Fibroblast of lung (primary cell): ENCODE measurements around the gene MRFAP1L1.

ENCODE experiments used
- EZH2 ChIP-seq: IDR thresholded peaks from 2 replicates; pipeline ENCODE4 v1.5.1; 2012; ENCODE audit warnings: low read length, control low read depth, mild to moderate bottlenecking; ENCODE audit errors: missing control alignments
- TF ChIP-seq, protein P1 (sequence below), 2 donors: IDR thresholded peaks in 1 of 2; conservative IDR thresholded peaks in 1 of 2; 1 replicate in 1 of 2; 2 replicates in 1 of 2; pipeline ENCODE4 v1.5.1; 2011 to 2012; ENCODE audit warnings: low read length in 2 of 2, control low read depth in 1 of 2, inconsistent platforms in 1 of 2, low read depth in 1 of 2, mild to moderate bottlenecking in 1 of 2

DNA sequence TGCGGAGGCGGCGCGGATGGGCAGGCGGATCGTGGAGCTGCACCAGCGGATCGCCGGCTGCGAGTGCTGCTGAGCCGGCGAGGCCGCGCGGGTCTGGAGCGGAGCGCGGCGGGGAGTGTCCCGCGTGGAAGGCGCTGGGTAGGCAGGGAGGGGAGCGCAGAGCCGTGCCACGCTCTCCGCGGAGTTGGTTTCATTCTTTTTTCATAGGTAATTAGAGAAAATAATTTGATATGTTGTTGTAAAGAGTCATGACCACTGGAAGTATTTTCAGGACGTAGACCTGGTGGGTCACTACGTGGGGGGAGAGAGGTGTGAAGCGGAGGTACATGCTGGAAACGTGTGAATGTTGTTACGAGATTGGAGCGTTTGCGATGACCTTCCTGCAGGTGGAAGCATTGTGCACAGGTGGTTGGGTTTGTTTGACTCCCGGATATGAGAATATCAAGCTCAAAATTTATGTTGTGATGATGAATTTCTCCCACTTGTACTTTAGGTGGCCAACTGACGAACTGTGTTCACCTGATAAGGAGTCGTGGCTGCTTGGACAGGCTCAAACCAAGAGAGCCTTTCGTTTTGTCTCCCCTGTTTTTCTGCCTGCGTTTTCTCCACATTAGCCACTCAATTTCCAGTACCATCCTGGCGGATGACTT, 35.0 kb downstream of the MRFAP1L1 start:
- TF ChIP-seq, protein P1, sequence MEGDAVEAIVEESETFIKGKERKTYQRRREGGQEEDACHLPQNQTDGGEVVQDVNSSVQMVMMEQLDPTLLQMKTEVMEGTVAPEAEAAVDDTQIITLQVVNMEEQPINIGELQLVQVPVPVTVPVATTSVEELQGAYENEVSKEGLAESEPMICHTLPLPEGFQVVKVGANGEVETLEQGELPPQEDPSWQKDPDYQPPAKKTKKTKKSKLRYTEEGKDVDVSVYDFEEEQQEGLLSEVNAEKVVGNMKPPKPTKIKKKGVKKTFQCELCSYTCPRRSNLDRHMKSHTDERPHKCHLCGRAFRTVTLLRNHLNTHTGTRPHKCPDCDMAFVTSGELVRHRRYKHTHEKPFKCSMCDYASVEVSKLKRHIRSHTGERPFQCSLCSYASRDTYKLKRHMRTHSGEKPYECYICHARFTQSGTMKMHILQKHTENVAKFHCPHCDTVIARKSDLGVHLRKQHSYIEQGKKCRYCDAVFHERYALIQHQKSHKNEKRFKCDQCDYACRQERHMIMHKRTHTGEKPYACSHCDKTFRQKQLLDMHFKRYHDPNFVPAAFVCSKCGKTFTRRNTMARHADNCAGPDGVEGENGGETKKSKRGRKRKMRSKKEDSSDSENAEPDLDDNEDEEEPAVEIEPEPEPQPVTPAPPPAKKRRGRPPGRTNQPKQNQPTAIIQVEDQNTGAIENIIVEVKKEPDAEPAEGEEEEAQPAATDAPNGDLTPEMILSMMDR (conservative IDR thresholded peaks at IDR 0.05 in 1 of 2, IDR thresholded peaks at IDR 0.05 in 1 of 2; ENCODE audit: low read depth in 1 of 2, low read length in 2 of 2): peak in 1 of 2 donors; percentile 39
- no peak for TF ChIP-seq EZH2
